GM21529 (cell line): ENCODE data around the gene DLX2.

ENCODE experiments used
- ATAC-seq: cut with Tn5 transposase; IDR thresholded peaks from one replicate; pipeline ENCODE4 v1.9.1; 2021; ENCODE audit not compliant: unreplicated experiment

Gene DLX2

DNA sequence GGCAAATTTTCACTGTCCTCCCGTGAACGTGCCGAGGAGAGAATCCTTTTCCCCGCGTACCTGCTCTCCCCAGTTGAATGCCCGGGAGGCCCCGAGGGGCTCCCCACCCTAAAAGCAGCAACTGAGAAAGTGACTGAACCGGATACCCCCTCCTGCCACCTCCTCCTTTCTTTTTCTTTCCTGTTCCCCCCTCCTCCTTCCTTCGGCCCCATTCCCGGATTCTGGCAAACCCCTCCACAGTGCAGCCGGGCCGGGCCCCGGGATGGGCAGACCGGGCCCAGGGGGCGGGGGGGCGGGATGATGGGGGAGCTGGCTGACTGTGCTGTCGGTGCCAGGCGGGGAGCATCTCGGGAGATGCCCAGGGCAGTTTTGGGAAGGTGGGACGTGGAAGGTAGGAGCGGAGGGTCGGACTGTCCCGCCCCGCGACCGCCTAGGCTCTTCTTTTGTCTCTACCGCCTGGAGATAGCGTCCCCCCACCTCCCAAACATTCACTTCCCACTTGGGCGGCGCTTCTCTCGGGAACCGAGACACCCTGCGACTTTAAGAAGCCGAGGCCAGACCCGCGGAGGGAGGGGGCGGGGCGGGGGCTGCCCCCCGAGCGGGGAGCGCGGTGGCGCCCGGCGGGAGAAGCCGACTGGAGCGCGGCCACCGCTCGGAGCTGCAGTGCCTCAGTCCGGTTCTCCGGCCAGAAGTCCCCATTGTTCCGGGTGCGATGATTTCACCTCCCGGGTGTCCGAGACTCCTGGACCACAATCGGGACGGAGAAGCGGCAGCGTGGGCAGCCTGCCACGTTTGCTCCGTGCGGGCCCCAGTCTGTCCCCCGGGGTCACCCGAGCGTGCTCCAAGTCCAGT, 8.2 kb downstream of the DLX2 start:
- ATAC-seq = no peak

DNA sequence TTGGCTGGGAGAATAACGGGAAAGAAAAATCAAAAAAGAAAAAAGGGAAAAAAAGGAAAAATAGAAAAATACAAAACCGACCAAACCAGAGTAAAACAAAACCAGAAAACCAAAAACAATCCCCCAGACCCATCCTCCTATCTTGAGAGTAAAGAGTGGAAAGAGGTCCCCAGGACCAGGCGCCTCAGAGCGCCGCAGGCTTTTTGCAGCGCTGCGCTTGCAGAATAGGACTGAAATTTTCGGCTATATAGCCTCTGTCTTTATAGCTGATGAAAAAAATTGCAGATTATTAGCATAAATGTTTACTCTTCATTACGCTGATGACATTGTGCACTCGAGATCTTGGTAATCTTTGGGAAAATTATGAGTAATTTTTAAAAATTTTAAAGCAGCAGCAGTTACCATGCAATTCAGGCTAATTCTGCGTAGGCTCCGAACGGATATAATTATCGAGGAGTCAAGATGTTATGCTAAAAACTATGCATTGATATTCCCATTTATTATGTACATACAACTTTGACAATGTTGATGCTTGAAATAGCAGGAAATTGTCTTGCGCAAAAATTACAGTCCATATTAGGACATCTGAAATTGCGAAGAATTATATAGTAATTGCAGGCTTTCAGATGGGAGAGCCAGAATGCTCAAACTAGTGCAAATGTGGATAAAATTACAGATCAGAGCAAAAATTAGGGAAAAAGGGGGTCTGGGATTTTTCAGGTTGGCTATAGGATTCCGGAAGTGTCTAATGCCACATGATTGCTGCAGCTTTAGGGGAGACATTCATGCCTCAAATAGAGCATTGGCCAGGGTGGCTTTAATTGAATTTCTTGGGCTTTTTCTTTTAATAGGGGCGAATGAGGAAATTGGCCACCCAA, 9.0 kb downstream of the DLX2 start:
- no peak for ATAC-seq

DNA sequence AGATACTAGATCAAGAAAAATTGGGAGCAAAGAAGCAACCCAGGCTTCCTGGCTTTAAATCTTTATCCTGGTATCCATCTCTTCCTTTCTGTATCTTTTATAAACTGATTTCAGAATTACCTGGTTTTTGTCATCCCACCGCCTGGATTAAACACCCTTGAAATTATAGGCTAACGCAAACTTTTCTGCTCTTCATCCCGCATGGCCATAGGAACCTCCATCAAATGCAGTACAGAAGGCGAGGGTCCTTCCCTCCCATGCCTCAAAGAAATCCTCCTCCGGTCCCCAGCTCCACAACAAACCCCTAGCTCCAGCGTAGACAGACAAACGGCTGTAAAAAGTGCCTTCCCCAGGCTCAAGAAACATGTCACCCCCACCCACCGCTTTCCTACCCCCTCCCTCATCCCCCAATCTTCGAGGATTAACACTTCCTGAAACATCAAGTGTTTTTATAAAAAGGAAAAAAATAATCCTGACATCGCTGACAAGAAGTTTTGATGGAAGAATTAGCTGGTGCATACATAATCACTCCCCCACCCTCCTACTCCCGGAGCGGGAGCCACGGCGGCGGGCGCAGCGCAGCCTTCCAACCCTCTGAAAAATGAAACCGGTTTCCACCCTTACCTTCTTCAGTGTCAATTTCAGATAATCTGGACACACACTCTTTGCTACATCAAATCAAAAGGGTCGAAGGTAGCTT, 9.8 kb downstream of the DLX2 start:
- no peak for ATAC-seq

DNA sequence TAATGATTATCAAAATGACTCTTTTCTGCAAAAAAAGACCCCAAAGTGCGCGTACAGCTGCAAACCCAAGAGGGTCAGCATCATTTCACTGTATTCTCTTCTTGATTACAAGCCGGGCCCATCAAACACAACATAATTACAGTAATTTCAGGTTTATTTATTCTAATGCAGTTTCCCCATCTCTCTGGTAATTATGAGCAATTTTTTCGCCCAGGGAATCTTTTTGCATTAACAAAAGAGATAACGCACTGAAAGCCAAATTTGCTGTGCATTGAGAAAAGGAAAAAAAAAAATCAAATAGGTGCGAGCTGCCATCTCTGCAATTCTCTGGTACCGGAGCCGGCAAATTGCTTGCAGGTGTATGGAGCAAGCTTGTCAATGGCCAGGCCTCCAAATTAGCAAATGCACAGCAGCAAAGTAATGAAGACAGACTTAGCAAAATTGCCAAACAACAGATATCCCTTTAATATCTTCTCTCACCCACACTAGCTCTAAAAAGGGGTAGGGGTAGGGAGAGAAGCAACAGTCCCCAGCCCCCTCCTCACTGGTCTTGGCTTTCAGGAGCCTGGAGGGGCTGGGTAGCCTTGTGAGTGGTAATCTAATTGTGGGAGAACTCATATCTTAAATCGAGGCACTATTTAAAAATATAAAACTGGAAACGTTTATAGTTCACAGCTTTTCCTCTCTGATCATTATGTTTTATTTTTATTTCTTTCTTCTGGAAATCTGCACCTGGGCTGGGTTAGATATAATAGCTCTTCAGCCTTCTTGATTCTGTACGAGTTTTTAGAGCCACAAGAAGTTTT, 10.7 kb downstream of the DLX2 start:
- ATAC-seq = no peak

DNA sequence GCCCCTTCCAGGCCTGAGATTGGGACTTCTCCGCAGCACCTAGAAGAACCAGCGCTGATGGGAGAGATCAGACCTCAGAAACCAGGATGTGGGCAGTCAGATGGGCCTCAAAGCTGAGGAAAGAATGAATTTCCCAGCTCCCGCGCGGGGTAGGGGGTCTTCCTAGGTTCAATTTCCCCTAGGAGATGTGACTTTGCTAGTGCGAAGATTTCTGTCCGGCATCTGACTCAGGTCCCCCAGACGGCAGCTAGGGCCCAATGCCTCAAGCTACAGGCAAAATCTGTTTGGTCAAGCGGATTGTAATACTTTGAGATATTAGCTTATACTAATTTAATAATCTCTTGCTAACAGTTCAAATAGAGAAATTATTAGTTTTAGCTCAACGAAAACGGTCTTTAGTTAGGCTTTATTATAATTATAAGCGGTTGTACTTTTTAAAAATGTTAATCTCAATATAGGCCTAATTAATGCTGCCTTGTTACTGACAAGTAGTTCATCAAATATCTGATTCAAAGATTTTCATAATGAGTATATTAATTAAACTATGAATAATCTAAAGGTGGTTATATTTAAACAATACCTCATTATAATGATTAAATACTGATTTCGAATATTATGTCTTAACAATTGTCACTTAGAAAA, 11.6 kb downstream of the DLX2 start:
- ATAC-seq = no peak

DNA sequence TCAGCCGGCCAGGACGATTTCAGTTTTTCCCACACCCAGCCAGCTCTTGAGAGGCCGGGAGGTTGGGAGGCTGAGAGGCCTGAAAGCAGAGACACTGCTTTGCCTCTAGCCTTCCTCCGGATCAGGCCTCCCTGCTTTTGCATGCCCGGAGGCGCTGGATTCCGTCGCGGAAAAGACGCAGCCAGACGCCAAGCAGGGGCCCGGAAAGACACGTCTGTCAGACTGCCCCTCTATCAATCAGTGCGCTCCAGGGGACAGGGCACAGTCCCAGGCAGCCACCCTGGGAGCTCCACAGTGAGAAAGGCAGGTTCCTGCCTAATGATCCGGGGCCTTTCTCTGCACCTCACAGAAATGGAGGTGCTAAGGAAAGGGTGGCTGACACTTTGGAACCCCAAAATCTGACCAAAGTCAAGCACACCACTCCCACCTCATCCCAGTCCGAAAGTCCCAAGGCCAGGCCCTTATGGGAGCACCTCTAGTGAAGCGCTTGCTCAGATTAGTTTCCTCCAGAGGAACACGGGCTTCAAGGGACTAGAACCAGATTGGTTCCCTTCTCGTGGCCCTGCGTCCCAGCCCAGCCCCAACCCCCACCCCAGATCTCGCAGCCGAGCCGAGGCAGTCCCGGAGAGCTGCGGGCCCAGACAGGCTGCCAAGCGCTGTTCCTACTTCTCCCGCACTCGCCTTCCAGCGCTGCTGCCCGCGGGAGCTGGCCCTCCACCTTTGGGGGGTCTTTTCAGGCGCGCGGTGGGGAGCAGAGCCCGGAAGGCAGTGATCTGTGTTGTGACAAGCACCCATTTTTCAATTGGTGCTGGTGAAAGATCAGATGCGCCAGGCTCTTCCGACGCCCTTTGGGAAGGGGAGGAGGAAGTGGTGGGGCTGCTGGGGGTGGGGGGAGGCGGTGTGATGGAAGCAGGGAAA, 12.4 kb downstream of the DLX2 start:
- ATAC-seq = no peak

DNA sequence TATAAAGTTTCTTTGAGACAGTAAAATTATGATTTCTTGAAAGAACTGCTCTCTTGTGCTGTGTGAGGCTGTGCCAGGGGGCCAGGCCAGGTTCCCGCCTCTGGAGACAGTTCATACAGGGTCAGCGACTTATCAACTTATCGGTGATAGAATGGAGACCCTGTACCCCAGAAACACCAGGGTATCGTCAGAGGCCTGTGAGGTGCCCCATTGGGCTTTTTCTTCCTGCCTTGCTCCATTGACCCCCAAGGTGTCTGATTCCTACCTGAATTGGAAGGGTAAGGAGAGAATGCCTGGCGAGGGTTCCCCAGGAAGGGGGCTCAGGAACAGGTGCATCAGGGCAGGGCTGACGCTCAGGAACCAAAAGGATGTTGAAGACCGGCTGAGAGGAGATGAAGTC, 13.1 kb downstream of the DLX2 start:
- no peak for ATAC-seq

DNA sequence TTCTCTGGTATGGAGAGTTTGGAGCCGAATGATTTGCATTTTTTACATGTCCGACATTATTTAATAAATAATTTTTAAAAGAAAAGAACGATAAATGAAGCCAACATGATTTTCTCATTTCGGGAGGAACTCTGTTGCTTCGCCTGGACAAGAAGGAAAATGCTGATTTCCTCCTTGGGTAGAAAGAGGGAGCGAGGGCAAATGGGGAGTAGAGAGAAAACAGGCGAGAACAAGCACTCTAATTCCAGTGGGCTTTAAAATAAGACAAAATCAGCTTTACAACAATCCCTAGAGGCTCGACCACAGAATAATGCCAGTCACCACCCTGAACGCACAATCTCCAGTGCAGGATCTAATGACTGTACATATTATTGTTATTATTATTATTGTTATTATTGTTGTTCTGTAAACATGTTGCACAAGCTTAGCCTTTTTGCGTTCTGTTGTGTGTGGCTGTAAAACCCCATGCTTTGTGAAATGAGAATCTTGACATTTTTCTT, 13.6 kb downstream of the DLX2 start:
- ATAC-seq = no peak

DNA sequence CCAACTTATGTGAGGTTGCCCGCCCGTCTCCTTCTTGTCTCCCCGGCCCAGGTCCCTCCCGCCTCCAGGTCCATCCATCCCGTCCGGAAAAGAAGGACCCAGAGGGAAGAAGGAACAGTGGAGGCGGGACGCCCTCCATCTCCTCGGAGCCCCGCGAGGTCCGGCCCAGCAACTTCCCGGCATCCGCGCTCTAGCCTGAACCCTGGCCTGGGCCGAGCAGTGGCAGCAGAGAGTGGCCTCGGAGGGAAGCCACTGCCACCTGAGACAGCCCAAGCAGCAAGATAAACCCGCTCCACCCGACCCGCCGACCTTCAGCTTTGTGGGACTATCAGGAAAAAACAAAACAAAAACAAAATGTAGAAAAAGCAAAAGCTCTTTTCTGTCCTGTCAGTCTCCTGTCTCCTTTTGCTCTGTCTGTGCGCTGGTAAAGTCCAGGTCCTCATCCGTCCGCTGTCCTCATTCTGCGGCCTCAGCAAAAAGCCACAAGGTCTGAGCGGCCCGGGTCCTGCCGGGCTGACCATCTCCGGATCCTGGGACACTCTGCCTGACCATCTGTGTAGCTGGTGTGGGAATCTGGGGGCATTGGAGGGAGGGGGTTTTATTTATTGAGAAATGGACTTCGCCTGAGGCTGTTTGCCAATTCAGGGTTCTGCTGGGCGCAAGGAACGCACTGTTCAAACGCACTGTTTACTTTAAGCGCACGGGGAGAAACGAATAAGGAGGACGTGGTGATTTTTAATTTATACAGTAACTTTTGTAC, 14.3 kb downstream of the DLX2 start:
- ATAC-seq = no peak

DNA sequence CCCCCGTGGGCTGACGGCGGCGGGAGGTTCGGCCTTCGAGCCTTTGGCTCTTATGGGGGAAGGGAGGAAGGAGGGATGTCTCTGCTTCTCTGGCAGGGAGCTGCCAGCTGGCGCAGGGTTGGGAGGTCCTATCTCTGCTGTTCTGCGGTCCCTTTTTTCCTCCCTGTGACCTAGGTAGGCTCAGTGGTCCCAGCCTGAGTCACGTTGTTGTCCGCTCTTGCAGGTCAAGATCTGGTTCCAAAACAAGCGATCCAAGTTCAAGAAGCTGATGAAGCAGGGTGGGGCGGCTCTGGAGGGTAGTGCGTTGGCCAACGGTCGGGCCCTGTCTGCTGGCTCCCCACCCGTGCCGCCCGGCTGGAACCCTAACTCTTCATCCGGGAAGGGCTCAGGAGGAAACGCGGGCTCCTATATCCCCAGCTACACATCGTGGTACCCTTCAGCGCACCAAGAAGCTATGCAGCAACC, 14.9 kb downstream of the DLX2 start:
- no peak for ATAC-seq

DNA sequence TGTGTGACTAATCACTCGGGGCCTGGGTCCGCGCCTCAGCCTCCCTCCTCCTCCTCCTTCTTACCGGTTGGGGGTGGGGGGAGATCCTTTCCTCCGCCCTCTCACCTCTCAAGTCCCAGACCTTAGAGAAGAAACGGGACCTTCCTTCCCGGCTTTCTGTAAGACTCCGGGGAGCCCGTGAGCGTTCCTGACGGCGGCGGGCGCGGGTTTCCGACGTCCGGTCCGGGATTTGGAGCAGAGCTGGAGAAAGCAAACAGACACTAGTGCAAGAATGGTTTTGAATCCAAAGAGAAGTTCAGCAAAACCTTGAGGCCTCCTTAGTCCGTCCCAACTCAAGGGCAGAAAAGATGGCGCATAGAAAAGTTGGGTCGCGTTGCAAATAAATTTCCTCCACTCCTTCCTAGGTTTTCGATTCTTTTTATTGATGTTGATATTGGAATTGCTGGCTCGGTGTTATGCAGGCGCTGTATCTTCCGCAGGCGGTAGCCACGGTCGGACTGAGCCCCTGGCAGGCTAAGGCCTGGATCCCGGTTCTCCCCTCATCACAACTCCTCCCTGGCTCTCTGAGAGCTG, 15.4 kb downstream of the DLX2 start:
- no peak for ATAC-seq

DNA sequence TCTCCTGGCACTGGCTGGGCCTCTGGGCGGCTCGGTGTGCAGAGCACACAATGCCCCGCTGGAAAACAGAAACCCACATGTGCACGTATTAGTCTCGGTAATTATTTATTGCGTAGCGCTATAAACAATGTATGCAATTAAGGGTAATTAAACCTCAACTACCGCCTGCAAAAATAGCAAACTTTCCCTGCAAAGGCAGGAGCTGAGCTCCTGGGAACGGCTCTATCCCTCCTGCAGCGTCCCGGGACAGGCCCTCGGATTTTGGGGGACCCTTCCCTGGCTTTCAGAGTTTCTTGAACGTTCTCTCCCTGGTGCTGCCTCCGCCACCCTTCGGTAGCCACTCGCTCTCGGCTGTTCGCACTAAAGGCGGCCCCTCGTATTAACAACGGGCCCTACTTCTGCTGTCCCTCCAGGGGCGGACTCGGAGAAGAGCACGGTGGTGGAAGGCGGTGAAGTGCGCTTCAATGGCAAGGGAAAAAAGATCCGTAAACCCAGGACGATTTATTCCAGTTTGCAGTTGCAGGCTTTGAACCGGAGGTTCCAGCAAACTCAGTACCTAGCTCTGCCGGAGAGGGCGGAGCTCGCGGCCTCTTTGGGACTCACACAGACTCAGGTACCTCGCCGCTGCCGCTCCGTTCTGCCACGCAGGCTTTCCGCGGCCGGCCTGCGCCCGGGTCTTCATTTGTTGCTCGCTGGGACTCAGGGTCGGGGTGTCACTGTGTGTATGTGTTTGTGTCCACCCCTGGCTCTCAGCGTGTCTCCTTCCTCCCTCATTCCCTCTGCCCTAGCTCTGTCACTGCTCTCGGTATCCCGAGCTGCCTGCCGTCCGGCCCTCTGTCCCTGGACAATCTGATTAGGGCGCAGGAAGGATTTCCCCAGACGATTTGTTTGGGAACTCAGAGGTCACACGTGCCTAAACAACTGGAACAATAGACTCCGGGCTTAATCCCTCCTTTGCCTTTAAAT, 16.2 kb downstream of the DLX2 start:
- ATAC-seq = no peak

DNA sequence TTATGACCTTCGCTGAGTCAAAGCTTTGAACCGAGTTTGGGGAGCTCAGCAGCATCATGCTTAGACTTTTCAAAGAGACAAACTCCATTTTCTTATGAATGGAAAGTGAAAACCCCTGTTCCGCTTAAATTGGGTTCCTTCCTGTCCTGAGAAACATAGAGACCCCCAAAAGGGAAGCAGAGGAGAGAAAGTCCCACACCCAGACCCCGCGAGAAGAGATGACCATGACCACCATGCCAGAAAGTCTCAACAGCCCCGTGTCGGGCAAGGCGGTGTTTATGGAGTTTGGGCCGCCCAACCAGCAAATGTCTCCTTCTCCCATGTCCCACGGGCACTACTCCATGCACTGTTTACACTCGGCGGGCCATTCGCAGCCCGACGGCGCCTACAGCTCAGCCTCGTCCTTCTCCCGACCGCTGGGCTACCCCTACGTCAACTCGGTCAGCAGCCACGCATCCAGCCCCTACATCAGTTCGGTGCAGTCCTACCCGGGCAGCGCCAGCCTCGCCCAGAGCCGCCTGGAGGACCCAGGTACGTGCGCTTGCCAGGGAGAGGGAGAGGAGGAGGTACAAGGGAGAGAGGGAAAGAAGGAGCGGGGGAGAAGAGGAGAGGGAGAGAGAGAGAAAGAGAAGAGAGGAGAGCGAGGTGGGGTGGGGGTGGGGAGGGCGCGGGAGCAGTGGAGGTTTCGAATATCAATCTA, 17.1 kb downstream of the DLX2 start, which contains the start of gene DLX1:
Gene DLX1 (plus strand): TSS at position 48 of the 700 bp plus-strand sequence. CDS start 171 bp downstream, at position 219.
- peak; percentile 3 for ATAC-seq

DNA sequence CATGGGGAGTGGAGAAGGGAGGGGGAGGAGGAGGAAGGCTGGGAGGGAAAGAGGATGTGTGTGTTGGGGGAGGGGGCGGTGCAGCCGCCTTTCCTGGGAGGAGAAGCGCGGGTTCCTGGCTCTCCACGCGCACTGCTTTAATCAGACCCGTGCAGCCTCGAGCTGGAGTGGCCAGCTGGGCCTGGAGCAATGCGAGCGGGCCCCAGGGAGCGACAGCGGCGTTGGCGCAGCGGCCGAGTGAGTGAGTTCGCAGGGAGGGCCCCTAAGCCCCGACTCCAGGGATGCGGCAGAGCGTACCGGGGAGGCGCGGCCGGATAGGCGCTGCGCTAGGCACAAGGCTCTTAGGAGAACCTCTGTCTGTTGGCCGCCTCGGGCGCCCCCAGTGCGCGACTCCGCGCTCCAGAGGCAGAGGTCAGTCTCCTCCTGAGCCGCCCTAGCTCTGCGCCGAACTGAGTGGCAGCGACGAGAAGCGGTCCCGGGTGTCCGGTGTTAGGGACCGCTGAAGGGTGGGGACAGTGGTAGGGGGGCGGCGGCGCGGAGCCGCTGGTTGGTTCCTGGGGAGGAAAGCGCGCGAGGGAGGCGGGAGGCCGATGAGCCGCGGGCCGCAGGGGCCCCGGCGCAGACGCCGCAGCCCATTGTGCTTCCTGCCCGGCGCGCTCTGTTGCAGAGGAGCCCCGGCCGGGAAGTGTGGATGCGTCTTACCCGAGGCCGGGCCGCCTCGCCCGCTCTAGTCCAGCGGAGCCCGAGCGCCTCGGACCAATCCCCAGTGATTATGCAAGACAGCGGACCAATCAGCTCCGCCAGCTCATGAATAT, 17.8 kb downstream of the DLX2 start:
- peak; percentile 91 for ATAC-seq

DNA sequence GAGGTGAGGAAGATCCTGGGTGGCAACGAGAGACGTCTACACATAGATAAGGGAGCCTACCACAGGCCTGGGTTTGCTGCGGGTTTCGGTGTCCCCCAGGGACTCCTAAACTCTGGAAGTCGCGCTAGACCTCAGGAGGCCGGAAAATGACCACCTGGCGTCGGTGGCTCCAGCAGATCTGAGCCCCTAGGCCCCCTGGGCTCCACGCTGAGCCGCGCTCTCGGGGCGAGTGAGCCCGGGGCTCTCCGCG, 18.4 kb downstream of the DLX2 start:
- ATAC-seq = no peak
